Measurements from ENCODE around the gene TBRG1.

GRCh38 chr11:124661553-124661952 is 38.9 kb downstream of the TBRG1 start:
- TF ChIP-seq, protein P1, sequence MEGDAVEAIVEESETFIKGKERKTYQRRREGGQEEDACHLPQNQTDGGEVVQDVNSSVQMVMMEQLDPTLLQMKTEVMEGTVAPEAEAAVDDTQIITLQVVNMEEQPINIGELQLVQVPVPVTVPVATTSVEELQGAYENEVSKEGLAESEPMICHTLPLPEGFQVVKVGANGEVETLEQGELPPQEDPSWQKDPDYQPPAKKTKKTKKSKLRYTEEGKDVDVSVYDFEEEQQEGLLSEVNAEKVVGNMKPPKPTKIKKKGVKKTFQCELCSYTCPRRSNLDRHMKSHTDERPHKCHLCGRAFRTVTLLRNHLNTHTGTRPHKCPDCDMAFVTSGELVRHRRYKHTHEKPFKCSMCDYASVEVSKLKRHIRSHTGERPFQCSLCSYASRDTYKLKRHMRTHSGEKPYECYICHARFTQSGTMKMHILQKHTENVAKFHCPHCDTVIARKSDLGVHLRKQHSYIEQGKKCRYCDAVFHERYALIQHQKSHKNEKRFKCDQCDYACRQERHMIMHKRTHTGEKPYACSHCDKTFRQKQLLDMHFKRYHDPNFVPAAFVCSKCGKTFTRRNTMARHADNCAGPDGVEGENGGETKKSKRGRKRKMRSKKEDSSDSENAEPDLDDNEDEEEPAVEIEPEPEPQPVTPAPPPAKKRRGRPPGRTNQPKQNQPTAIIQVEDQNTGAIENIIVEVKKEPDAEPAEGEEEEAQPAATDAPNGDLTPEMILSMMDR (IDR thresholded peaks at IDR 0.05; ENCODE audit: low read depth, low read length) = no peak
- TF ChIP-seq EZH2phosphoT487 (IDR thresholded peaks at IDR 0.05; ENCODE audit: low read depth) = no peak
